ENCODE data around the gene F2RL2.
A peak's percentile ranks its signal among the peaks of the same experiment; 100 is the strongest.

The F2RL2 gene

DNA sequence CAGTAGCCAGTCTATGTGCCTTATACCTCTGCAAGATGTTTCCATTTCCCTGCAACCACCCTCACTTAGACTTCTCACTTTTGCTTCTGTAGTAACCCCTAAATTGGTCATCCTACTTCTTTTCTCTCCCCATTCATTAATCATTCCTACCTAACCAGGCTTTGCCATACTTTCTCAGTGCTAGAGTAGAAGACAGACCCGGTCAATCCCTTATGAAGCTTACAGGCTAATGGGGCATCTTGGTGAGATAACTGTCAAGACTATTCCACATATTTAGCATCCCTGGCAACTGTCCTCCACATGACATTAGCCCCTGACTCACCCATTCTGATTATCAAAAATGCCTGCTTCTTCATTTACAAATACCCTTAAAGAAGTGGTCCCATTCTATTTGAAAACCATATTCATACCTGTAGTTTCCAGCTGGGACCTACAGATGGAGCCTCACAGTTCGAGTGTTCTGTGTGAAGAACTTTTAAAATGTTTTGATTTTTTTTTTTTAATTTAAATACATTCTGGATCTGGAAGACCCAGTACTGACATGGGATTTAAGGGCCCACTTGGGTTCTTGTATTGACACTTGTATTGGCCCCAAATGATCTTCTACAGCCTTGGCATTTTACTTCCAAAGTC, 21.0 kb downstream of the F2RL2 start:
- no peaks in the 10 kb centered on the region for H3K27me3 ChIP-seq (ENCODE audit: insufficient read depth, poor library complexity, severe bottlenecking)
- TF ChIP-seq, protein P1, sequence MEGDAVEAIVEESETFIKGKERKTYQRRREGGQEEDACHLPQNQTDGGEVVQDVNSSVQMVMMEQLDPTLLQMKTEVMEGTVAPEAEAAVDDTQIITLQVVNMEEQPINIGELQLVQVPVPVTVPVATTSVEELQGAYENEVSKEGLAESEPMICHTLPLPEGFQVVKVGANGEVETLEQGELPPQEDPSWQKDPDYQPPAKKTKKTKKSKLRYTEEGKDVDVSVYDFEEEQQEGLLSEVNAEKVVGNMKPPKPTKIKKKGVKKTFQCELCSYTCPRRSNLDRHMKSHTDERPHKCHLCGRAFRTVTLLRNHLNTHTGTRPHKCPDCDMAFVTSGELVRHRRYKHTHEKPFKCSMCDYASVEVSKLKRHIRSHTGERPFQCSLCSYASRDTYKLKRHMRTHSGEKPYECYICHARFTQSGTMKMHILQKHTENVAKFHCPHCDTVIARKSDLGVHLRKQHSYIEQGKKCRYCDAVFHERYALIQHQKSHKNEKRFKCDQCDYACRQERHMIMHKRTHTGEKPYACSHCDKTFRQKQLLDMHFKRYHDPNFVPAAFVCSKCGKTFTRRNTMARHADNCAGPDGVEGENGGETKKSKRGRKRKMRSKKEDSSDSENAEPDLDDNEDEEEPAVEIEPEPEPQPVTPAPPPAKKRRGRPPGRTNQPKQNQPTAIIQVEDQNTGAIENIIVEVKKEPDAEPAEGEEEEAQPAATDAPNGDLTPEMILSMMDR (IDR thresholded peaks at IDR 0.05; ENCODE audit: insufficient read depth, low read length), result no peak
- TF ChIP-seq, protein P2, sequence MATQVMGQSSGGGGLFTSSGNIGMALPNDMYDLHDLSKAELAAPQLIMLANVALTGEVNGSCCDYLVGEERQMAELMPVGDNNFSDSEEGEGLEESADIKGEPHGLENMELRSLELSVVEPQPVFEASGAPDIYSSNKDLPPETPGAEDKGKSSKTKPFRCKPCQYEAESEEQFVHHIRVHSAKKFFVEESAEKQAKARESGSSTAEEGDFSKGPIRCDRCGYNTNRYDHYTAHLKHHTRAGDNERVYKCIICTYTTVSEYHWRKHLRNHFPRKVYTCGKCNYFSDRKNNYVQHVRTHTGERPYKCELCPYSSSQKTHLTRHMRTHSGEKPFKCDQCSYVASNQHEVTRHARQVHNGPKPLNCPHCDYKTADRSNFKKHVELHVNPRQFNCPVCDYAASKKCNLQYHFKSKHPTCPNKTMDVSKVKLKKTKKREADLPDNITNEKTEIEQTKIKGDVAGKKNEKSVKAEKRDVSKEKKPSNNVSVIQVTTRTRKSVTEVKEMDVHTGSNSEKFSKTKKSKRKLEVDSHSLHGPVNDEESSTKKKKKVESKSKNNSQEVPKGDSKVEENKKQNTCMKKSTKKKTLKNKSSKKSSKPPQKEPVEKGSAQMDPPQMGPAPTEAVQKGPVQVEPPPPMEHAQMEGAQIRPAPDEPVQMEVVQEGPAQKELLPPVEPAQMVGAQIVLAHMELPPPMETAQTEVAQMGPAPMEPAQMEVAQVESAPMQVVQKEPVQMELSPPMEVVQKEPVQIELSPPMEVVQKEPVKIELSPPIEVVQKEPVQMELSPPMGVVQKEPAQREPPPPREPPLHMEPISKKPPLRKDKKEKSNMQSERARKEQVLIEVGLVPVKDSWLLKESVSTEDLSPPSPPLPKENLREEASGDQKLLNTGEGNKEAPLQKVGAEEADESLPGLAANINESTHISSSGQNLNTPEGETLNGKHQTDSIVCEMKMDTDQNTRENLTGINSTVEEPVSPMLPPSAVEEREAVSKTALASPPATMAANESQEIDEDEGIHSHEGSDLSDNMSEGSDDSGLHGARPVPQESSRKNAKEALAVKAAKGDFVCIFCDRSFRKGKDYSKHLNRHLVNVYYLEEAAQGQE (IDR thresholded peaks at IDR 0.05; ENCODE audit: insufficient replicate concordance, low read depth), result no peak
- no peak for TF ChIP-seq SPI1 (IDR thresholded peaks at IDR 0.05; ENCODE audit: borderline replicate concordance, low read depth)
- TF ChIP-seq POLR2AphosphoS5 (IDR thresholded peaks at IDR 0.05; ENCODE audit: low read depth), result no peak
- no peak for TF ChIP-seq GABPA (IDR thresholded peaks at IDR 0.05; ENCODE audit: low read depth)
- DNase-seq (ENCODE audit: low read depth in 1 of 2, low spot score in 1 of 2), result no peak

DNA sequence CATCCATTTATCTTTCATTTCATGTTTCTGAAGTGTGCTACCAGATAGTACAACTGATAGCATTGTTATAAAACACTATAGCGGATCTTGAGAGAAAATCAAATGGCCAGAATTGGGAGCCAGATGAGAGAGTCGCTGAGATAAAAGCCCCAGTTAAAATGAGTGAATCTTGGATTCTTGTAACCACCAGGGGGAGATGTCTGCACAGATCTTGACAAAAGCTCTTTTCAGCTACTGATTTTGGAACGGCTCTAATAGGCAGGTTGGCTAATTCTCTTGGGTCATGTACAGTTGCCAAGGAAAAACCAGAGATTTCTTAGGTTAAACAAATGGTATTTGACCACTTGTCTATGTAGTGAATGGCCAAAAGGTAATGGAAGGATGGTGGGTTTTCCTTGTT, 21.7 kb downstream of the F2RL2 start:
- Histone ChIP-seq H3K4me3 (replicated peaks; ENCODE audit: insufficient read depth, low read length) (no peak overlapping the region), H3K27ac (replicated peaks) (no peak overlapping the region), H3K27me3 (ENCODE audit: insufficient read depth, poor library complexity, severe bottlenecking) (no peaks in the 10 kb centered on the region)
- no peak for TF ChIP-seq GABPA (IDR thresholded peaks at IDR 0.05; ENCODE audit: low read depth)
- TF ChIP-seq, protein P1 (IDR thresholded peaks at IDR 0.05; ENCODE audit: insufficient read depth, low read length), result peak; percentile 18
- peak in 1 of 2 experiments; percentile 9 for DNase-seq (ENCODE audit: low read depth in 1 of 2, low spot score in 1 of 2)

More for the DNA sequence above, 21.0 kb downstream of the F2RL2 start:
- H3K4me3 ChIP-seq (replicated peaks; ENCODE audit: insufficient read depth, low read length), result no peak overlapping the region
- no peak overlapping the region for H3K27ac ChIP-seq (replicated peaks)

DNA sequence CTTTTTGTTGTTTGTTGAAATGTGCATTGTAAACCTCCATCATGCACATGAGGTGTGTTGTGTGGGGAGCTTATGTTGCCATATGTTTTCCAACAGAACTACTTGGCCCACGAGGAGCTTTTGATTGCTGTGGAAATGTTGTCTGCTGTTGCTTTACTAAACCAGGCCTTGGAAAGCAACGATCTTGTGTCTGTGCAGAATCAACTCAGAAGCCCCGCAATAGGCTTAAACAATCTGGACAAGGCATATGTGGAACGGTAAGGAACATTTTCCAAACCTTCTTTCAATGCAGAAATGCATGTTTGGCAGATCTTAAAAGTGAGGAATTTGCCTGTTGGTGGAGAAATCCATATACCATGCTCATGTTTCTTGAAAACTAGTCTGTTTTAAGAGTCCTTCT, 22.5 kb downstream of the F2RL2 start:
- DNase-seq (ENCODE audit: low read depth in 1 of 2, low spot score in 1 of 2), result no peak
- TF ChIP-seq SPI1 (IDR thresholded peaks at IDR 0.05; ENCODE audit: borderline replicate concordance, low read depth) (no peak), GABPA (IDR thresholded peaks at IDR 0.05; ENCODE audit: low read depth) (no peak), POLR2AphosphoS5 (IDR thresholded peaks at IDR 0.05; ENCODE audit: low read depth) (no peak)
- TF ChIP-seq, protein P1 (IDR thresholded peaks at IDR 0.05; ENCODE audit: insufficient read depth, low read length), result no peak
- TF ChIP-seq, protein P2 (IDR thresholded peaks at IDR 0.05; ENCODE audit: insufficient replicate concordance, low read depth), result no peak
- Histone ChIP-seq H3K27ac (replicated peaks) (no peak overlapping the region), H3K27me3 (ENCODE audit: insufficient read depth, poor library complexity, severe bottlenecking) (no peaks in the 10 kb centered on the region), H3K4me3 (replicated peaks; ENCODE audit: insufficient read depth, low read length) (no peak overlapping the region)

DNA sequence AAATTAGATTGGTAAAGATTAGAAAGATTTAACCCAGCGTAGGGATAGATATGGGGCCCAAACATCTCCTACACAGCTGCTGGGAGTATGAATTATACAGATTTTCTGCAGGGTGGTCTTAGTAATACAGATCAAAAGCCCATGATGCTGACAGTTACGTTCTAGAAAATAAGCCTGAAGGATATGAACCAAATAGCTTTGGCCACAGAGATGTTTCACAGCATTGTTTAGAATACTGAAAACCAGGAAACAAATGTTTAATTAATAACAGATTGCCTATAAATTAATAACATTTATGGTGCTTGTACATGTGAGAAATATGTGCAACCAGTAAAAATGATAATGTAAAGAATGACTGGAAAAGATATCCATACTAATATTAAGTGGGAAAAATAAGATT, 24.7 kb downstream of the F2RL2 start:
- no peak for DNase-seq (ENCODE audit: low read depth in 1 of 2, low spot score in 1 of 2)
- TF ChIP-seq, protein P2 (IDR thresholded peaks at IDR 0.05; ENCODE audit: insufficient replicate concordance, low read depth), result no peak
- TF ChIP-seq, protein P1 (IDR thresholded peaks at IDR 0.05; ENCODE audit: insufficient read depth, low read length), result no peak
- no peak for TF ChIP-seq POLR2AphosphoS5 (IDR thresholded peaks at IDR 0.05; ENCODE audit: low read depth)
- TF ChIP-seq GABPA (IDR thresholded peaks at IDR 0.05; ENCODE audit: low read depth), result no peak
- no peak for TF ChIP-seq SPI1 (IDR thresholded peaks at IDR 0.05; ENCODE audit: borderline replicate concordance, low read depth)

More for the DNA sequence above, 24.7 kb downstream of the F2RL2 start:
- Histone ChIP-seq H3K27me3 (ENCODE audit: insufficient read depth, poor library complexity, severe bottlenecking) (no peaks in the 10 kb centered on the region), H3K4me3 (replicated peaks; ENCODE audit: insufficient read depth, low read length) (no peak overlapping the region), H3K27ac (replicated peaks) (no peak overlapping the region)
